Ovary (tissue), 9 donors: ENCODE measurements around the gene ACSM3. TPM values are rescaled to one million over a fixed set of nuclear protein-coding genes. Genes with fewer than 3 reads are reported as not detected.

Source experiments
- DNase-seq, 5 donors: peaks; one replicate each; pipeline ENCODE4 v3.0.0-alpha.2; 2019 to 2020
- H3K27ac ChIP-seq, 2 donors: fragments of 200-600 bp; one replicate each; pipeline versions ENCODE4 v1.5.1 to v1.8.0; 2019 to 2022
- H3K27me3 ChIP-seq: fragments of 200-600 bp; one replicate; pipeline ENCODE4 v1.8.0; 2022
- H3K36me3 ChIP-seq: fragments of 200-600 bp; sonication (generic); one replicate; pipeline ENCODE4 v1.5.1; 2019
- H3K4me1 ChIP-seq: one replicate; pipeline ENCODE4 v1.8.1; 2013; ENCODE audit warnings: mild to moderate bottlenecking, moderate library complexity; ENCODE audit not compliant: insufficient read depth
- H3K4me3 ChIP-seq: fragments of 200-600 bp; sonication (generic); one replicate; pipeline ENCODE4 v1.5.1; 2017
- H3K9me3 ChIP-seq, 2 donors: fragments of 200-600 bp in 1 of 2; sonication (generic) in 1 of 2; one replicate each; pipeline versions ENCODE4 v1.5.1 to v1.8.1; 2013 to 2019; ENCODE audit warnings: mild to moderate bottlenecking in 1 of 2, moderate library complexity in 1 of 2
- EP300 ChIP-seq: sonication (generic); formaldehyde crosslinking; IDR thresholded peaks from one replicate; pipeline ENCODE4 v1.6.1; 2017; ENCODE audit warnings: antibody characterized with exemption
- POLR2A ChIP-seq: fragments of 450-650 bp; IDR thresholded peaks from one replicate; pipeline ENCODE4 v1.6.1; 2017; ENCODE audit warnings: antibody characterized with exemption, mild to moderate bottlenecking, moderate library complexity
- WGBS, 3 donors: extraction: QIAGEN DNeasy Blood & Tissue Kit in 1 of 3; methylation state at CpG; one replicate each; pipeline versions ENCODE4 v1.1.5 to v1.1.7; 2013 to 2017; 5-methylcytosine and 5-hydroxymethylcytosine counted together
- intact Hi-C, 4 donors: fragments of 100-400 bp; cut with DNase I; formaldehyde crosslinking; loops; one replicate each; pipeline versions ENCODE4 v1.11.0 to v1.15.1; 2022 to 2023
- polyA plus RNA-seq, 2 donors: library from polyadenylated mRNA; stranded (reverse); fragments of 200-250 nt in 1 of 2; fragments of 350-450 nt in 1 of 2; fragmentation: Illumina TruSeq in 1 of 2; extraction: RNeasy Lipid Tissue Mini Kit (QIAGEN cat#74804) in 1 of 2; gene quantifications; one replicate each; pipeline ENCODE4 v1.2.3, GENCODE V29; 2013 to 2014
- total RNA-seq, 7 donors: library from RNA; depleted of rRNA in 2 of 7; stranded (reverse); fragments of >200 nt in 2 of 7; fragmentation: NEBNext Ultra II Directional in 3 of 7; extraction: Animal tissue kit (Norgen Biotek cat#: 25700) in 3 of 7; gene quantifications; one replicate each; pipeline versions ENCODE4 v1.1.0 to v1.2.4, GENCODE V29; 2016 to 2023
- TF ChIP-seq, protein P1 (sequence below), 3 donors: fragments of 450-650 bp in 2 of 3; fragments of 200-600 bp in 1 of 3; IDR thresholded peaks; one replicate each; pipeline versions ENCODE4 v1.5.1 to v1.8.0; 2016 to 2022; ENCODE audit warnings: antibody characterized with exemption in 3 of 3, mild to moderate bottlenecking in 1 of 3
- donor health status: DM: no; HTN: no; CAD: no; lungs with moderate emphysema.
- donor health status: DM: no; HTN: no; CAD: no.
- donor health status: Bipolar disorder and iron deficiency.
- donor health status: DM: yes; HTN: yes; CAD: no.
- donor health status: DM: no; HTN: no; CAD: no.
- donor health status: DM: yes; HTN: yes; CAD: no.

ACSM3 gene
- total and polyA plus RNA-seq, 9 donors: 97.1 to 481 (median 248) TPM

DNA sequence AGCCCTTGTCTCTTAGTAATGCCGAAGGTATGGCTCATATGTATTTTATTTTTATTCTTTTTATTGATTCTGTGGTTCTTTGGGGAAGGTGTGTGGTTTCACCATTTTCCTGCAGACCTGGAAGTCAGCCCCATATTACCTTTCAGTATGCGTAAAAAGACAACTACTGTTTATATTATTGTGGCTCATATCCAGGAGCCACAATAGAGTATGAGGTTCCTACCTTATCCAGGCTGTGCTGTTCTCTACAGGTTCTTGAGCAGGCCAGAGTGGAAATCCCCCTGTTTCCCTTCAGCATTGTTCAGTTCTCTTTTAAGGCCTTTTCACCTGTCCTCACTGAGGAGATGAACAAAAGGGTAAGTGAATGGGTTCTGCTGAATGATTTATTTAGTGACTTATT is 75.7 kb downstream of the ACSM3 start:
- no peak for TF ChIP-seq EP300
- no peak for TF ChIP-seq POLR2A
- TF ChIP-seq, protein P1, sequence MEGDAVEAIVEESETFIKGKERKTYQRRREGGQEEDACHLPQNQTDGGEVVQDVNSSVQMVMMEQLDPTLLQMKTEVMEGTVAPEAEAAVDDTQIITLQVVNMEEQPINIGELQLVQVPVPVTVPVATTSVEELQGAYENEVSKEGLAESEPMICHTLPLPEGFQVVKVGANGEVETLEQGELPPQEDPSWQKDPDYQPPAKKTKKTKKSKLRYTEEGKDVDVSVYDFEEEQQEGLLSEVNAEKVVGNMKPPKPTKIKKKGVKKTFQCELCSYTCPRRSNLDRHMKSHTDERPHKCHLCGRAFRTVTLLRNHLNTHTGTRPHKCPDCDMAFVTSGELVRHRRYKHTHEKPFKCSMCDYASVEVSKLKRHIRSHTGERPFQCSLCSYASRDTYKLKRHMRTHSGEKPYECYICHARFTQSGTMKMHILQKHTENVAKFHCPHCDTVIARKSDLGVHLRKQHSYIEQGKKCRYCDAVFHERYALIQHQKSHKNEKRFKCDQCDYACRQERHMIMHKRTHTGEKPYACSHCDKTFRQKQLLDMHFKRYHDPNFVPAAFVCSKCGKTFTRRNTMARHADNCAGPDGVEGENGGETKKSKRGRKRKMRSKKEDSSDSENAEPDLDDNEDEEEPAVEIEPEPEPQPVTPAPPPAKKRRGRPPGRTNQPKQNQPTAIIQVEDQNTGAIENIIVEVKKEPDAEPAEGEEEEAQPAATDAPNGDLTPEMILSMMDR (IDR thresholded peaks at IDR 0.05): no peak
- DNase-seq: no peak
- WGBS, 3 donors: 96 to 98% (median 96%) methylated on average over 2 of the region's 2 CpGs
- Histone ChIP-seq H3K4me1 (no peaks in the 10 kb centered on the region), H3K27ac (no peak overlapping the region), H3K27me3 (no peaks in the 10 kb centered on the region), H3K9me3 (no peaks in the 10 kb centered on the region), H3K36me3 (no peaks in the 10 kb centered on the region), H3K4me3 (no peak overlapping the region)
- intact Hi-C loops: no loop called here

DNA sequence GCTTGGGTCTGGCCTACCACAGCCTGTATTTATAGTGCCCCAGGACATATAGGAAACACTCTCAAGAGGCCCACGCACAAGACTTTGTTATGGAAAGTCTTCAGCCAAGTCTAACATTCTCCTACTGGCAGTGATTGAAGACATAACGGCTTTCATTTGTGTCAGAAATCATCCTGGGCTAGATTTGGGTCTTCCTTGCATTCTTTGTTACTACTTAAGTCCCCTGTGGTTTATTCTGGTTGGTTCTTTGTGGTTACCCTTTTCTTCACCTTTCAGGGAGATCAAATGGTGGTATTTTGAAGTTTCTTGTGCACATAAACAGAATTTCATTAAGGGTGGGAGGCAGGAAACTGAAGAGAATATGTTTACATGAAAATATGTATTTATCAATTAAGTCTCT is 80.2 kb downstream of the ACSM3 start:
- Histone ChIP-seq H3K27ac (no peak overlapping the region), H3K4me3 (no peak overlapping the region), H3K27me3 (no peaks in the 10 kb centered on the region), H3K4me1 (no peaks in the 10 kb centered on the region), H3K9me3 (no peaks in the 10 kb centered on the region), H3K36me3 (no peaks in the 10 kb centered on the region)
- intact Hi-C loops: loop anchor here in 2 of 4 donors (10.0 kb wide), 2 partner anchors 241 to 311 kb away; partner anchors contain the start of genes DNAH3 (in 1 of the 2) and LDAF1 (in 1 of the 2)
- TF ChIP-seq, protein P1 (IDR thresholded peaks at IDR 0.05): no peak
- TF ChIP-seq POLR2A: no peak
- no peak for TF ChIP-seq EP300
- WGBS, 3 donors: 85 to 89% (median 88%) methylated on average over 2 of the region's 2 CpGs
- no peak for DNase-seq

DNA sequence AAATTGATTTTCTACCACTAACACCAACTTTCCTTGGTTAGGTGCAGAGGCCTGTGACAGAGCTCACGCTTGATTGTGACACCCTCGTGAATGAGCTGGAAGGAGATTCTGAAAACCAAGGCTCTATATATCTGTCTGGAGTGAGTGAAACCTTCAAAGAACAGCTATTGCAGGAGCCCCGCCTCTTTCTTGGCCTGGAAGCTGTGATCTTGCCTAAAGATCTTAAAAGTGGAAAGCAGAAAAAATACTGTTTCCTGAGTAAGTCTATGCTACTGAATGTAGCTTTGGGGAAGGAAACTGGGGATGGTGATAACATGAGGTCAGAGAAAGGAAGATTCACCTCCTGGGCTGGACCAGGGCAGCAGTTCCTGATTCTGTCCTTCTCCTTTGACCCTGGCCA is 80.8 kb downstream of the ACSM3 start:
- 87 to 88% (median 87%) methylated on average over 3 of the region's 3 CpGs for WGBS, 3 donors
- H3K27me3 ChIP-seq: no peaks in the 10 kb centered on the region
- intact Hi-C loops: loop anchor here in 2 of 4 donors (10.0 kb wide), 2 partner anchors 240 to 310 kb away; partner anchors contain the start of genes DNAH3 (in 1 of the 2) and LDAF1 (in 1 of the 2)

DNA sequence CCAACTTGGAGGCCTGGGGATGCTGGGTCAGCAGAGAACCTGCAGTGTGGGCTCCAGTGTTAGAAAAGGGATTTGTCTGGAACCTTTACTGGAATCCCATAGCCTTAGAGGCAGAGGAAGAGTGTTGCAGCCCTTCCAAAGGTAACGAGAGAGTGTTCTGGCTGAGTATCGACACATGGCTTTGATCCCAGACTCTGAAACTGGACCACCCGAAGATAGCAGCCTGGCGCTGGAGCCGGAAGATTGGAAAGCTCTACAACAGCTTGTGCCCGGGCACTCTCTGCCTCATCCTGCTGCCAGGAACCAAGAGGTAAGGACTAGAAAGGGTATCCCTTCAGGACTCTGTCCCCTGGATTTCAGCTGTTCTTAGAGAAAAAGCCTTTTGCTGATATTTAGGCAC is 82.2 kb downstream of the ACSM3 start:
- H3K27ac ChIP-seq: no peak overlapping the region
- no peaks in the 10 kb centered on the region for H3K27me3 ChIP-seq
- no peak overlapping the region for H3K4me3 ChIP-seq
- H3K4me1 ChIP-seq: peaks cover 2% of the 10 kb centered on the region
- intact Hi-C loops: loop anchor here (5.0 to 10.0 kb wide), 3 partner anchors 236 to 309 kb away; partner anchors contain the start of genes DNAH3 (in 1 of the 4) and LDAF1 (in 1 of the 4)
- no peaks in the 10 kb centered on the region for H3K9me3 ChIP-seq
- no peak for DNase-seq
- TF ChIP-seq EP300 (no peak), POLR2A (no peak)
- TF ChIP-seq, protein P1 (IDR thresholded peaks at IDR 0.05): no peak
- 73 to 94% (median 82%) methylated on average over 6 of the region's 6 CpGs for WGBS, 3 donors
- no peaks in the 10 kb centered on the region for H3K36me3 ChIP-seq

More for the DNA sequence above, 80.8 kb downstream of the ACSM3 start:
- H3K9me3 ChIP-seq: no peaks in the 10 kb centered on the region
- no peaks in the 10 kb centered on the region for H3K36me3 ChIP-seq
- no peak overlapping the region for H3K4me3 ChIP-seq
- no peak for DNase-seq
- TF ChIP-seq EP300: no peak
- TF ChIP-seq, protein P1 (IDR thresholded peaks at IDR 0.05): no peak
- no peak for TF ChIP-seq POLR2A
- H3K27ac ChIP-seq: no peak overlapping the region
- no peaks in the 10 kb centered on the region for H3K4me1 ChIP-seq
